SKM-1 (cell line): Measurements from ENCODE around the gene TOP2B.

Experiments
- DNase-seq: peaks from one replicate; lab custom pipeline; 2025; ENCODE audit not compliant: unreplicated experiment; lab: John Stamatoyannopoulos, UW

Gene TOP2B

GRCh38 chr3:25619382-25619781, 45.3 kb downstream of the TOP2B start:
- DNase-seq = no peak

- DNase-seq = no peak
These were observed 46.7 kb downstream of the TOP2B start for GRCh38 chr3:25618028-25618427.

- no peak for DNase-seq
These were observed 53.5 kb downstream of the TOP2B start for GRCh38 chr3:25611193-25611592.

- DNase-seq = no peak
These were observed 53.9 kb downstream of the TOP2B start for GRCh38 chr3:25610779-25611178.

- DNase-seq = no peak
These were observed 54.5 kb downstream of the TOP2B start for GRCh38 chr3:25610167-25610566.

- peak; percentile 91 for DNase-seq
These were observed 60.5 kb downstream of the TOP2B start for GRCh38 chr3:25604107-25604805.

GRCh38 chr3:25603703-25604102, 61.0 kb downstream of the TOP2B start:
- DNase-seq = peak; percentile 79

- DNase-seq = no peak
These were observed 67.1 kb downstream of the TOP2B start for GRCh38 chr3:25597535-25598101.

GRCh38 chr3:25594007-25594502, 70.7 kb downstream of the TOP2B start:
- peak; percentile 18 for DNase-seq

- DNase-seq = no peak
These were observed 71.7 kb downstream of the TOP2B start for GRCh38 chr3:25593001-25593400.

GRCh38 chr3:25592510-25592968, 72.2 kb downstream of the TOP2B start:
- DNase-seq = no peak

GRCh38 chr3:25589783-25590258, 74.9 kb downstream of the TOP2B start:
- DNase-seq = no peak

GRCh38 chr3:25589104-25589782, 75.5 kb downstream of the TOP2B start:
- DNase-seq = no peak

GRCh38 chr3:25588441-25589103, 76.1 kb downstream of the TOP2B start:
- DNase-seq = no peak

- DNase-seq = no peak
These were observed 76.7 kb downstream of the TOP2B start for GRCh38 chr3:25587975-25588374.

GRCh38 chr3:25587526-25587925, 77.2 kb downstream of the TOP2B start:
- no peak for DNase-seq

GRCh38 chr3:25587094-25587493, 77.6 kb downstream of the TOP2B start:
- no peak for DNase-seq

GRCh38 chr3:25586553-25586952, 78.2 kb downstream of the TOP2B start:
- no peak for DNase-seq

GRCh38 chr3:25586167-25586505, 78.6 kb downstream of the TOP2B start:
- no peak for DNase-seq

- DNase-seq = no peak
These were observed 79.1 kb downstream of the TOP2B start for GRCh38 chr3:25585361-25586166.
